Endodermal cell (in vitro differentiated cells): ENCODE results near the gene ELF5. TPM values are rescaled to one million over a fixed set of nuclear protein-coding genes. Genes with fewer than 3 reads are reported as not detected.

Experiments used
- DNase-seq: peaks from one replicate; pipeline ENCODE4 v3.0.0-alpha.2; 2017
- H3K27ac ChIP-seq: 2 replicates; pipeline ENCODE4 v1.5.1; 2013; ENCODE audit warnings: mild to moderate bottlenecking, low read depth, low read length, moderate library complexity
- H3K27me3 ChIP-seq: 2 replicates; pipeline ENCODE4 v1.6.1; 2013; ENCODE audit warnings: mild to moderate bottlenecking, low read length, moderate library complexity; ENCODE audit not compliant: insufficient read depth, control insufficient read depth, poor library complexity, severe bottlenecking
- H3K36me3 ChIP-seq: 2 replicates; pipeline ENCODE4 v1.7.0; 2013; ENCODE audit warnings: mild to moderate bottlenecking, low read length, moderate library complexity; ENCODE audit not compliant: control insufficient read depth, insufficient read depth
- H3K4me1 ChIP-seq: one replicate; pipeline ENCODE4 v1.7.0; 2013; ENCODE audit warnings: low read length; ENCODE audit not compliant: control insufficient read depth, insufficient read depth
- H3K4me3 ChIP-seq: 2 replicates; pipeline ENCODE4 v1.5.1; 2013; ENCODE audit warnings: mild to moderate bottlenecking, low read length, moderate library complexity
- H3K9ac ChIP-seq: 2 replicates; pipeline ENCODE4 v1.6.1; 2013; ENCODE audit warnings: mild to moderate bottlenecking, low read length, moderate library complexity; ENCODE audit not compliant: poor library complexity, severe bottlenecking; ENCODE audit errors: extremely low read depth
- H3K9me3 ChIP-seq: 2 replicates; pipeline ENCODE4 v1.6.1; 2013; ENCODE audit warnings: mild to moderate bottlenecking, low read length, moderate library complexity; ENCODE audit not compliant: control insufficient read depth
- H3K27ac Mint-ChIP-seq: 2 replicates; pipeline ENCODE4 v1.8.0; 2020; ENCODE audit warnings: mixed read lengths
- H3K27me3 Mint-ChIP-seq: 2 replicates; pipeline ENCODE4 v1.8.0; 2021; ENCODE audit warnings: mild to moderate bottlenecking, mixed read lengths; ENCODE audit not compliant: insufficient read depth
- H3K36me3 Mint-ChIP-seq: 2 replicates; pipeline ENCODE4 v1.8.0; 2020; ENCODE audit warnings: low read depth, mixed read lengths
- H3K4me1 Mint-ChIP-seq: 2 replicates; pipeline ENCODE4 v1.8.0; 2020; ENCODE audit warnings: mixed read lengths
- H3K4me3 Mint-ChIP-seq: 2 replicates; pipeline ENCODE4 v1.8.0; 2020; ENCODE audit warnings: mild to moderate bottlenecking, moderate library complexity, mixed read lengths
- H3K9me3 Mint-ChIP-seq: 2 replicates; pipeline ENCODE4 v1.8.0; 2020; ENCODE audit warnings: mild to moderate bottlenecking, mixed read lengths
- WGBS, 2 experiments: methylation state at CpG; one replicate each; pipeline versions ENCODE4 v1.1.5 to v1.1.7; 2013; ENCODE audit warnings: missing lambda C conversion rate in 2 of 2, mixed read lengths in 1 of 2; ENCODE audit not compliant: insufficient coverage in 1 of 2, insufficient read length in 1 of 2; 5-methylcytosine and 5-hydroxymethylcytosine counted together
- total RNA-seq, 2 donors: library from RNA; stranded (reverse); fragmentation: NEBNext Ultra II Directional in 1 of 2; extraction: Animal tissue kit (Norgen Biotek cat#: 25700) in 1 of 2; gene quantifications; 2 replicates in 1 of 2; 3 replicates in 1 of 2; pipeline ENCODE4 v1.2.1, GENCODE V29; 2021
- TF ChIP-seq, protein P1 (sequence below): fragments of 200-600 bp; sonication (generic); conservative IDR thresholded peaks from 2 replicates; pipeline ENCODE4 v1.5.0; 2021; ENCODE audit warnings: antibody characterized with exemption, mild to moderate bottlenecking

ELF5 gene
- total RNA-seq, 2 donors from 2014 or later = not detected

GRCh38 chr11:34512840-34513681 lies 533 bp downstream of the ELF5 start:
- no peak overlapping the region for H3K9ac ChIP-seq
- peak; percentile 91 for DNase-seq
- H3K27ac ChIP-seq = no peak overlapping the region
- Mint-ChIP-seq H3K9me3 (no peaks in the 10 kb centered on the region), H3K36me3 (no peaks in the 10 kb centered on the region), H3K4me1 (peaks cover 9% of the 10 kb centered on the region), H3K27ac (peak overlapping the region; percentile 69), H3K27me3 (peaks cover 2% of the 10 kb centered on the region), H3K4me3 (no peak overlapping the region)
- no peaks in the 10 kb centered on the region for H3K9me3 ChIP-seq
- TF ChIP-seq, protein P1, sequence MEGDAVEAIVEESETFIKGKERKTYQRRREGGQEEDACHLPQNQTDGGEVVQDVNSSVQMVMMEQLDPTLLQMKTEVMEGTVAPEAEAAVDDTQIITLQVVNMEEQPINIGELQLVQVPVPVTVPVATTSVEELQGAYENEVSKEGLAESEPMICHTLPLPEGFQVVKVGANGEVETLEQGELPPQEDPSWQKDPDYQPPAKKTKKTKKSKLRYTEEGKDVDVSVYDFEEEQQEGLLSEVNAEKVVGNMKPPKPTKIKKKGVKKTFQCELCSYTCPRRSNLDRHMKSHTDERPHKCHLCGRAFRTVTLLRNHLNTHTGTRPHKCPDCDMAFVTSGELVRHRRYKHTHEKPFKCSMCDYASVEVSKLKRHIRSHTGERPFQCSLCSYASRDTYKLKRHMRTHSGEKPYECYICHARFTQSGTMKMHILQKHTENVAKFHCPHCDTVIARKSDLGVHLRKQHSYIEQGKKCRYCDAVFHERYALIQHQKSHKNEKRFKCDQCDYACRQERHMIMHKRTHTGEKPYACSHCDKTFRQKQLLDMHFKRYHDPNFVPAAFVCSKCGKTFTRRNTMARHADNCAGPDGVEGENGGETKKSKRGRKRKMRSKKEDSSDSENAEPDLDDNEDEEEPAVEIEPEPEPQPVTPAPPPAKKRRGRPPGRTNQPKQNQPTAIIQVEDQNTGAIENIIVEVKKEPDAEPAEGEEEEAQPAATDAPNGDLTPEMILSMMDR = peak; percentile 91
- H3K27me3 ChIP-seq = no peaks in the 10 kb centered on the region
- H3K4me3 ChIP-seq = no peak overlapping the region
- peaks cover 3% of the 10 kb centered on the region for H3K4me1 ChIP-seq
- WGBS, 2 experiments = 81 to 89% methylated on average over 11 to 24 of the region's 24 CpGs
- H3K36me3 ChIP-seq = no peaks in the 10 kb centered on the region

DNA sequence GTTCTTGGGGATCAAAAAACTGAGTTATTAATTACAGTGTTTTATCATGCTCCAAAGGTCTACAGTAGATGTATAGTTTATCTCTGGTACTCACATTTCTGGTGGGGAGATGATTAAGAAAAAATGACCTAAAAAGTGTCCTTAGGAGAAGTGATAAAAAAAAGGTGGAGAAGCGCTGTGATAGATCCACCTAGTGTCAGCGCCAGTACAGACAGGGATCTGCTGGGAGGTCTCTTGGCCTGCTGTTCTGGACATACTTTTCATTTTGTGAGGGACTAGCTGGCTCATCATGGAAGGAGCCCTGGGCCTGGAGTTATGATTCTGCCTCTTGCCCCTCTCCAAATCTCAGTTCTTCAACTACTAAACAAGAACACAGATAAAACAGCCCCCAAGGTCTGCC lies 2.9 kb downstream of the ELF5 start:
- peaks cover 2% of the 10 kb centered on the region for H3K27me3 Mint-ChIP-seq
- H3K27ac Mint-ChIP-seq = no peak overlapping the region
- H3K9ac ChIP-seq = no peak overlapping the region
- WGBS, 2 experiments = 93% methylated on average over 2 of the region's 2 CpGs
- H3K4me3 ChIP-seq = no peak overlapping the region
- TF ChIP-seq, protein P1 = no peak
- H3K4me1 ChIP-seq = peaks cover 3% of the 10 kb centered on the region
- no peaks in the 10 kb centered on the region for H3K36me3 ChIP-seq
- H3K9me3 ChIP-seq = no peaks in the 10 kb centered on the region
- H3K9me3 Mint-ChIP-seq = no peaks in the 10 kb centered on the region
- H3K27ac ChIP-seq = no peak overlapping the region
- no peaks in the 10 kb centered on the region for H3K36me3 Mint-ChIP-seq
- no peaks in the 10 kb centered on the region for H3K27me3 ChIP-seq
- H3K4me3 Mint-ChIP-seq = no peak overlapping the region
- H3K4me1 Mint-ChIP-seq = peaks cover 9% of the 10 kb centered on the region
- DNase-seq = no peak

DNA sequence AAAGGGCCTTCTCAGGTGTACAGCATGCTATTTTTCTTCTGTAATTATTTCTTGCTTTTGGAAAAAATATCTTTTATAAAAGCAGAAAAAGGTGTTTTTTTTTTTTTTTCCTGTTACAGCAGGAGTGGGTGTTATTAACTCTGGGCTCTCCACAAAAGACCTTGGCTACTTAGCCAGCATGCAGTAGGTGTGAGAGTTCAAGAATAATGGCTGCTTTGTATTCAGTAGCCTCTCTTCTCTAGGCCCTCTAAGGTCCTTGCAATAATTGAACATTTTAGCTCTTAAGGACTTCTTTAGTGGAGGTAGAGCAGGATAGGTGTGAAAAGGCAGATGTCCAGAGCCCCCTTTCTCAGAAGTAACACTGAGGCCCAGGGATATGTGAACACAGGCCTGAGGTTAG lies 3.4 kb downstream of the ELF5 start:
- Histone ChIP-seq H3K4me1 (peaks cover 3% of the 10 kb centered on the region), H3K9ac (no peak overlapping the region), H3K9me3 (no peaks in the 10 kb centered on the region), H3K27ac (no peak overlapping the region), H3K4me3 (no peak overlapping the region), H3K27me3 (no peaks in the 10 kb centered on the region), H3K36me3 (no peaks in the 10 kb centered on the region)
- peaks cover 2% of the 10 kb centered on the region for H3K27me3 Mint-ChIP-seq
- H3K9me3 Mint-ChIP-seq = no peaks in the 10 kb centered on the region
- TF ChIP-seq, protein P1 = no peak
- no peak for DNase-seq
- no peak overlapping the region for H3K27ac Mint-ChIP-seq
- no peak overlapping the region for H3K4me3 Mint-ChIP-seq
- H3K4me1 Mint-ChIP-seq = peaks cover 9% of the 10 kb centered on the region
- no peaks in the 10 kb centered on the region for H3K36me3 Mint-ChIP-seq
